Activated T-cell treated with anti-CD3 and anti-CD28 coated beads, Interleukin-2, amount 50 U/mL, for 1 hour (primary cell): ENCODE measurements around the gene FXYD4.
"Not testable (repeated sequence)": the region's sequence is repeated elsewhere in the genome, so short reads cannot be mapped to it uniquely, and the experiment has no call there.

Experiments
- DNase-seq: peaks from one replicate; pipeline ENCODE4 v3.0.0-alpha.2; 2020

Gene FXYD4

GRCh38 chr10:43421201-43421507 is 49.7 kb downstream of the FXYD4 start:
- no peak for DNase-seq

GRCh38 chr10:43421519-43421918 is 50.1 kb downstream of the FXYD4 start:
- DNase-seq: no peak

- not testable (repeated sequence) for DNase-seq
Measured at GRCh38 chr10:43421944-43422343, 50.5 kb downstream of the FXYD4 start.

- DNase-seq: no peak
Measured at GRCh38 chr10:43424416-43424815, 53.0 kb downstream of the FXYD4 start.
